ENCODE results near the gene CAPN5. TPM values are rescaled to one million over a fixed set of nuclear protein-coding genes. Genes with fewer than 3 reads are reported as not detected.

The CAPN5 gene
- polyA plus RNA-seq, 2 of the 4 experiments (the other 2 are of a cell fraction) = 9.4 to 12.9 TPM

DNA sequence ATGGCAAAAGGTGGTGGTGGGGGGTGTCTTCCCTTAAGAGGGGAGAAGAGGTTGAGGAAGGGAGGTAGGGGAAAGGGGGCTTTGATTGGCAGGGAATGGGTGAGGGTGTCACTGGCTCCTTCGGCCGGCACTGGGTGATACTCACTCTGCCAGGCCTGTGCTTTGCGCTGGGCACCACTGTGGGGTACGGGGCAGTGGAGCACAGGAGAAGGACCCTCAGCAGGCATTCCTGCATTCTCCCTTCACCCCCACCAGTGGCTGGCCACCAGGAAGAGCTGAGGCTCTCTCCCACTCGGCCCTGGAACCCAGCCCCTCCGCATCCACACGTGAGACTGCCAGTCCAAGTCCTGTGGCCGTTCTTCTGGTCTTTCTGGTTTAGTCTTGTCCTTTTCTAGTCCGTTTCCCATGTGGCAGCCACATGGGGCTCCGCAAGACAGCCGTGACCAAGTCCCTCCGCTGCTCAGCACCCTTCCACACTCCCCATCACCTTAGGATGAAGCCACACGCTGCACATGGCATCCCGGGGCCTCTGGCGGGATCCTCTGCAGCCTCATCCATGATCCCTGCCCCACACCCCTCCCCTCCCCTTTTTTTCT is 8.0 kb downstream of the CAPN5 start:
- WGBS (ENCODE audit: missing lambda C conversion rate) = 89% methylated on average over 15 of the region's 15 CpGs
- TF ChIP-seq, protein P1, sequence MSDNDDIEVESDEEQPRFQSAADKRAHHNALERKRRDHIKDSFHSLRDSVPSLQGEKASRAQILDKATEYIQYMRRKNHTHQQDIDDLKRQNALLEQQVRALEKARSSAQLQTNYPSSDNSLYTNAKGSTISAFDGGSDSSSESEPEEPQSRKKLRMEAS (IDR thresholded peaks at IDR 0.05) = no peak
- TF ChIP-seq CBX2 (IDR thresholded peaks at IDR 0.05; ENCODE audit: borderline replicate concordance, low read depth) (no peak), HDAC2 (IDR thresholded peaks at IDR 0.05) (no peak), KDM1A (IDR thresholded peaks at IDR 0.05; ENCODE audit: low read depth) (no peak), NFE2L2 (conservative IDR thresholded peaks at IDR 0.05; ENCODE audit: low read length) (no peak), EHMT2 (IDR thresholded peaks at IDR 0.05; ENCODE audit: low read depth) (no peak), MAZ (IDR thresholded peaks at IDR 0.05; ENCODE audit: borderline replicate concordance, low read depth, low read length) (no peak), POLR2A (IDR thresholded peaks at IDR 0.05; ENCODE audit: low read length) (no peak), JUNB (IDR thresholded peaks at IDR 0.05) (no peak), MYC (IDR thresholded peaks at IDR 0.05; ENCODE audit: borderline replicate concordance, low read length) (no peak), SMC3 (IDR thresholded peaks at IDR 0.05) (no peak), HOXB13 (CRISPR knock-in tag; IDR thresholded peaks at IDR 0.05; ENCODE audit: low read depth) (no peak), RCOR1 (IDR thresholded peaks at IDR 0.05; ENCODE audit: low read depth, low read length) (no peak), EP300 (IDR thresholded peaks at IDR 0.05) (no peak), KDM5A (IDR thresholded peaks at IDR 0.05) (no peak), TFCP2L1 (CRISPR knock-in tag; IDR thresholded peaks at IDR 0.05) (no peak)
- TF ChIP-seq, protein P2, sequence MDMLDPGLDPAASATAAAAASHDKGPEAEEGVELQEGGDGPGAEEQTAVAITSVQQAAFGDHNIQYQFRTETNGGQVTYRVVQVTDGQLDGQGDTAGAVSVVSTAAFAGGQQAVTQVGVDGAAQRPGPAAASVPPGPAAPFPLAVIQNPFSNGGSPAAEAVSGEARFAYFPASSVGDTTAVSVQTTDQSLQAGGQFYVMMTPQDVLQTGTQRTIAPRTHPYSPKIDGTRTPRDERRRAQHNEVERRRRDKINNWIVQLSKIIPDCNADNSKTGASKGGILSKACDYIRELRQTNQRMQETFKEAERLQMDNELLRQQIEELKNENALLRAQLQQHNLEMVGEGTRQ (IDR thresholded peaks at IDR 0.05) = no peak
- TF ChIP-seq, protein P3, sequence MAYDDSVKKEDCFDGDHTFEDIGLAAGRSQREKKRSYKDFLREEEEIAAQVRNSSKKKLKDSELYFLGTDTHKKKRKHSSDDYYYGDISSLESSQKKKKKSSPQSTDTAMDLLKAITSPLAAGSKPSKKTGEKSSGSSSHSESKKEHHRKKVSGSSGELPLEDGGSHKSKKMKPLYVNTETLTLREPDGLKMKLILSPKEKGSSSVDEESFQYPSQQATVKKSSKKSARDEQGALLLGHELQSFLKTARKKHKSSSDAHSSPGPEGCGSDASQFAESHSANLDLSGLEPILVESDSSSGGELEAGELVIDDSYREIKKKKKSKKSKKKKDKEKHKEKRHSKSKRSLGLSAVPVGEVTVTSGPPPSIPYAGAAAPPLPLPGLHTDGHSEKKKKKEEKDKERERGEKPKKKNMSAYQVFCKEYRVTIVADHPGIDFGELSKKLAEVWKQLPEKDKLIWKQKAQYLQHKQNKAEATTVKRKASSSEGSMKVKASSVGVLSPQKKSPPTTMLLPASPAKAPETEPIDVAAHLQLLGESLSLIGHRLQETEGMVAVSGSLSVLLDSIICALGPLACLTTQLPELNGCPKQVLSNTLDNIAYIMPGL (CRISPR knock-in tag; IDR thresholded peaks at IDR 0.05; ENCODE audit: borderline replicate concordance) = no peak
- TF ChIP-seq, protein P4, sequence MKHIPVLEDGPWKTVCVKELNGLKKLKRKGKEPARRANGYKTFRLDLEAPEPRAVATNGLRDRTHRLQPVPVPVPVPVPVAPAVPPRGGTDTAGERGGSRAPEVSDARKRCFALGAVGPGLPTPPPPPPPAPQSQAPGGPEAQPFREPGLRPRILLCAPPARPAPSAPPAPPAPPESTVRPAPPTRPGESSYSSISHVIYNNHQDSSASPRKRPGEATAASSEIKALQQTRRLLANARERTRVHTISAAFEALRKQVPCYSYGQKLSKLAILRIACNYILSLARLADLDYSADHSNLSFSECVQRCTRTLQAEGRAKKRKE (CRISPR knock-in tag; IDR thresholded peaks at IDR 0.05; ENCODE audit: low read depth) = no peak
- POLR2A ChIA-PET = no interaction called here
- Histone ChIP-seq H3K27ac (peak overlapping the region; percentile 81 to 83), H3K9me3 (peaks cover 5% of the 10 kb centered on the region; the same call in 1 of the 3 replicates), H3K4me3 (no peak overlapping the region), H3K4me1 (peaks cover 45% of the 10 kb centered on the region), H3K4me2 (peak overlapping the region; percentile 60; the same call in 2 of the 3 replicates)
- ATAC-seq (no peak), DNase-seq (ENCODE audit: low read depth in 1 of 2, low spot score in 1 of 2) (no peak), FAIRE-seq (no peak)
- CTCF ChIA-PET = interaction anchor here (1.2 to 4.5 kb wide), 6 partner anchors 7 to 52 kb away, joined by 5 to 50 read pairs (median 6); no protein-coding TSS in a partner anchor

DNA sequence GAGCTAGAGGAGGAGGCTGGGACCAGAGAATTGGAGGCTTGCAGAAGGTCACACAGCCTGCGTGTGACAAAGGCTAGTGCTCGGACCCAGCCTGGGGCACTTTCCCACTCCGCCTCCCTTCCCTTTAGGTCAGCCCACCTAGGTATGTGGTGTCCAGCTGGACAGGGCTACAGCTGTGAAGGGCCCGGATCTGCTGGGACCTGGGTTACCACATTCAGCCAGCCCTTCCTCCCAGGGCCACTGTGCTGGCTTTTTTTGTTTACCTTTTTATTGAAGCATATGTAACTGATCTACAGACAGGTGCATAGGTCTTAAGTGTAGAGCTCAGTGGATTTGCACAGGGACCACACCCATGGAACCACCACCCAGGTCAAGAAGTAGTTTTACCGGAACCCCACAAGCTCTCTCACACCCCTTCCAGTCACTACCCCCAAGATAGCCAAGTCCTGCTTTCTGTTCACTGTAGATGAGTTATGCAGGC is 8.7 kb downstream of the CAPN5 start:
- FAIRE-seq = no peak

DNA sequence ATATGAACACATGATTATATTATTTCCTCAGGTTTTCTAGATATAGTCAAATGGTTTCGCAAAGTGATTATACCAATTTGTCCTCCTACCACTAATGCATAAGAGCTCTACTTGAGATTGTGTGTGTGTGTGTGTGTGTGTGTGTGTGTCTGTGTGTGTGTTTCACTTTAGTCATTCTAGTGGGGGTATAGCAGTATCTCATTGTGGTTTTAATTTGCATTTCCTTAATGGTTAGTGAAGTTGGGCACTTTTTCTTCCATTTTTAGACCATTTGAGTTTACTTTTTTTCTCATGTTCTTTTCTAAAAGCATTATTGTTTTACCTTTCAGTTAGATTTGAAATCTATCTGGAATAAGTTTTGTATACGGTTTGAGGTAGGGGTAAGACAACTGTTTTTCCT is 12.9 kb downstream of the CAPN5 start:
- ATAC-seq (no peak), DNase-seq (ENCODE audit: low read depth in 1 of 2, low spot score in 1 of 2) (no peak), FAIRE-seq (no peak)
- H3K4me1 ChIP-seq = peaks cover 12% of the 10 kb centered on the region
- H3K9me3 ChIP-seq = peaks cover 5% of the 10 kb centered on the region; the same call in 1 of the 3 replicates
- 87% methylated on average over 2 of the region's 2 CpGs for WGBS (ENCODE audit: missing lambda C conversion rate)
- POLR2A ChIA-PET = no interaction called here
- no peak overlapping the region for H3K4me2 ChIP-seq
- CTCF ChIA-PET = interaction anchor here (0.5 to 5.3 kb wide), 7 partner anchors 9 to 48 kb away, joined by 3 to 95 read pairs (median 3); partner anchors contain the start of gene MYO7A
- no peak overlapping the region for H3K4me3 ChIP-seq
- no peak overlapping the region for H3K27ac ChIP-seq
- TF ChIP-seq, protein P5, sequence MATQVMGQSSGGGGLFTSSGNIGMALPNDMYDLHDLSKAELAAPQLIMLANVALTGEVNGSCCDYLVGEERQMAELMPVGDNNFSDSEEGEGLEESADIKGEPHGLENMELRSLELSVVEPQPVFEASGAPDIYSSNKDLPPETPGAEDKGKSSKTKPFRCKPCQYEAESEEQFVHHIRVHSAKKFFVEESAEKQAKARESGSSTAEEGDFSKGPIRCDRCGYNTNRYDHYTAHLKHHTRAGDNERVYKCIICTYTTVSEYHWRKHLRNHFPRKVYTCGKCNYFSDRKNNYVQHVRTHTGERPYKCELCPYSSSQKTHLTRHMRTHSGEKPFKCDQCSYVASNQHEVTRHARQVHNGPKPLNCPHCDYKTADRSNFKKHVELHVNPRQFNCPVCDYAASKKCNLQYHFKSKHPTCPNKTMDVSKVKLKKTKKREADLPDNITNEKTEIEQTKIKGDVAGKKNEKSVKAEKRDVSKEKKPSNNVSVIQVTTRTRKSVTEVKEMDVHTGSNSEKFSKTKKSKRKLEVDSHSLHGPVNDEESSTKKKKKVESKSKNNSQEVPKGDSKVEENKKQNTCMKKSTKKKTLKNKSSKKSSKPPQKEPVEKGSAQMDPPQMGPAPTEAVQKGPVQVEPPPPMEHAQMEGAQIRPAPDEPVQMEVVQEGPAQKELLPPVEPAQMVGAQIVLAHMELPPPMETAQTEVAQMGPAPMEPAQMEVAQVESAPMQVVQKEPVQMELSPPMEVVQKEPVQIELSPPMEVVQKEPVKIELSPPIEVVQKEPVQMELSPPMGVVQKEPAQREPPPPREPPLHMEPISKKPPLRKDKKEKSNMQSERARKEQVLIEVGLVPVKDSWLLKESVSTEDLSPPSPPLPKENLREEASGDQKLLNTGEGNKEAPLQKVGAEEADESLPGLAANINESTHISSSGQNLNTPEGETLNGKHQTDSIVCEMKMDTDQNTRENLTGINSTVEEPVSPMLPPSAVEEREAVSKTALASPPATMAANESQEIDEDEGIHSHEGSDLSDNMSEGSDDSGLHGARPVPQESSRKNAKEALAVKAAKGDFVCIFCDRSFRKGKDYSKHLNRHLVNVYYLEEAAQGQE (IDR thresholded peaks at IDR 0.05) = no peak
- no peak for TF ChIP-seq RCOR1 (IDR thresholded peaks at IDR 0.05; ENCODE audit: low read depth, low read length)
- no peak for TF ChIP-seq CHD2 (IDR thresholded peaks at IDR 0.05; ENCODE audit: low read length, partially characterized antibody)
- TF ChIP-seq BHLHE40 (IDR thresholded peaks at IDR 0.05; ENCODE audit: low read depth, low read length) = no peak
- TF ChIP-seq, protein P6, sequence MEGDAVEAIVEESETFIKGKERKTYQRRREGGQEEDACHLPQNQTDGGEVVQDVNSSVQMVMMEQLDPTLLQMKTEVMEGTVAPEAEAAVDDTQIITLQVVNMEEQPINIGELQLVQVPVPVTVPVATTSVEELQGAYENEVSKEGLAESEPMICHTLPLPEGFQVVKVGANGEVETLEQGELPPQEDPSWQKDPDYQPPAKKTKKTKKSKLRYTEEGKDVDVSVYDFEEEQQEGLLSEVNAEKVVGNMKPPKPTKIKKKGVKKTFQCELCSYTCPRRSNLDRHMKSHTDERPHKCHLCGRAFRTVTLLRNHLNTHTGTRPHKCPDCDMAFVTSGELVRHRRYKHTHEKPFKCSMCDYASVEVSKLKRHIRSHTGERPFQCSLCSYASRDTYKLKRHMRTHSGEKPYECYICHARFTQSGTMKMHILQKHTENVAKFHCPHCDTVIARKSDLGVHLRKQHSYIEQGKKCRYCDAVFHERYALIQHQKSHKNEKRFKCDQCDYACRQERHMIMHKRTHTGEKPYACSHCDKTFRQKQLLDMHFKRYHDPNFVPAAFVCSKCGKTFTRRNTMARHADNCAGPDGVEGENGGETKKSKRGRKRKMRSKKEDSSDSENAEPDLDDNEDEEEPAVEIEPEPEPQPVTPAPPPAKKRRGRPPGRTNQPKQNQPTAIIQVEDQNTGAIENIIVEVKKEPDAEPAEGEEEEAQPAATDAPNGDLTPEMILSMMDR (IDR thresholded peaks at IDR 0.05) = no peak
- no peak for TF ChIP-seq CBX2 (IDR thresholded peaks at IDR 0.05; ENCODE audit: borderline replicate concordance, low read depth)

More for the DNA sequence above, 8.7 kb downstream of the CAPN5 start:
- peaks cover 5% of the 10 kb centered on the region; the same call in 1 of the 3 replicates for H3K9me3 ChIP-seq
- POLR2A ChIA-PET = no interaction called here
- TF ChIP-seq MYC (IDR thresholded peaks at IDR 0.05; ENCODE audit: borderline replicate concordance, low read length) (no peak), NR3C1 (IDR thresholded peaks at IDR 0.05) (no peak)
- H3K4me1 ChIP-seq = peaks cover 45% of the 10 kb centered on the region
- H3K4me2 ChIP-seq = peak overlapping the region; percentile 6; the same call in 1 of the 3 replicates
- ATAC-seq (no peak), DNase-seq (ENCODE audit: low read depth in 1 of 2, low spot score in 1 of 2) (no peak)
- CTCF ChIA-PET = interaction anchor here (0.9 to 4.5 kb wide), 4 partner anchors 15 to 52 kb away, joined by 3 to 50 read pairs (median 6); no protein-coding TSS in a partner anchor
- no peak overlapping the region for H3K4me3 ChIP-seq
- peak overlapping the region in 1 of 2 experiments; percentile 83; a peak in 4 of 6 replicates for H3K27ac ChIP-seq
- 73% methylated on average over 5 of the region's 5 CpGs for WGBS (ENCODE audit: missing lambda C conversion rate)
